Transverse colon (tissue), 4 donors: ENCODE results near the gene FAM83C. TPM values are rescaled to one million over a fixed set of nuclear protein-coding genes. Genes with fewer than 3 reads are reported as not detected.

ENCODE experiments used
- DNase-seq: peaks from one replicate; pipeline ENCODE4 v3.0.0-alpha.2; 2019
- H3K27ac ChIP-seq, 4 donors: fragments of 200-600 bp; sonication (generic); 2 replicates each; pipeline ENCODE4 v1.5.1; 2016 to 2018; ENCODE audit warnings: inconsistent platforms in 4 of 4
- H3K27me3 ChIP-seq: fragments of 200-600 bp; sonication (generic); 2 replicates; pipeline ENCODE4 v1.5.1; 2017; ENCODE audit warnings: inconsistent platforms
- H3K36me3 ChIP-seq, 4 donors: fragments of 200-600 bp; sonication (generic); 2 replicates each; pipeline ENCODE4 v1.5.1; 2017 to 2019; ENCODE audit warnings: inconsistent platforms in 4 of 4
- H3K4me1 ChIP-seq, 4 donors: fragments of 200-600 bp; sonication (generic); 2 replicates each; pipeline ENCODE4 v1.5.1; 2017 to 2020; ENCODE audit warnings: inconsistent platforms in 4 of 4
- H3K4me3 ChIP-seq, 4 donors: fragments of 200-600 bp; sonication (generic); 1 replicate in 1 of 4; 2 replicates in 3 of 4; pipeline versions ENCODE4 v1.5.1 to v1.6.1; 2017 to 2019; ENCODE audit warnings: inconsistent platforms in 4 of 4
- H3K9me3 ChIP-seq, 2 donors: fragments of 200-600 bp; sonication (generic); 2 replicates each; pipeline ENCODE4 v1.5.1; 2017 to 2019; ENCODE audit warnings: inconsistent platforms in 2 of 2
- EP300 ChIP-seq: sonication (generic); formaldehyde crosslinking; IDR thresholded peaks from one replicate; pipeline ENCODE4 v1.6.1; 2017; ENCODE audit warnings: antibody characterized with exemption, low read depth
- POLR2A ChIP-seq: fragments of 450-650 bp; IDR thresholded peaks from one replicate; pipeline ENCODE4 v1.6.1; 2016; ENCODE audit warnings: antibody characterized with exemption, mild to moderate bottlenecking, moderate library complexity
- POLR2AphosphoS5 ChIP-seq, 3 donors: sonication (generic); formaldehyde crosslinking; IDR thresholded peaks; one replicate each; pipeline ENCODE4 v1.6.1; 2016; ENCODE audit warnings: antibody characterized with exemption in 3 of 3
- WGBS, 2 donors: methylation state at CpG; one replicate each; pipeline ENCODE4 v1.1.5; 2018; ENCODE audit warnings: low coverage in 1 of 2; 5-methylcytosine and 5-hydroxymethylcytosine counted together
- in situ Hi-C, 4 donors: fragments of 200-750 bp; cut with MboI; loops; one replicate each; pipeline versions ENCODE4 v1.15.0 to v1.15.1; 2017; ENCODE audit warnings: low sequenced_read_pairs in 3 of 4, low pct_ligation_motif_present in 1 of 4, low pct_unique_long_range_greater_than_20kb in 1 of 4
- intact Hi-C: fragments of 100-400 bp; cut with DNase I; formaldehyde crosslinking; loops from one replicate; pipeline ENCODE4 v1.15.1; 2023; ENCODE audit warnings: low total_unique reads
- total RNA-seq, 4 donors: library from RNA; depleted of rRNA; stranded (reverse); fragments of >200 nt; gene quantifications; one replicate each; pipeline ENCODE4 v1.1.0, GENCODE V29; 2016
- TF ChIP-seq, protein P1 (sequence below), 5 experiments: fragments of 200-600 bp in 3 of 5; fragments of 450-650 bp in 2 of 5; sonication (generic) in 3 of 5; IDR thresholded peaks; 1 replicate in 2 of 5; 2 replicates in 3 of 5; pipeline ENCODE4 v1.5.1; 2016 to 2017; ENCODE audit warnings: antibody characterized with exemption in 5 of 5, inconsistent platforms in 3 of 5, mild to moderate bottlenecking in 2 of 5, moderate library complexity in 1 of 5

FAM83C gene
- total RNA-seq, 4 donors from 2014 or later, result 0.14 TPM; not detected in 3

DNA sequence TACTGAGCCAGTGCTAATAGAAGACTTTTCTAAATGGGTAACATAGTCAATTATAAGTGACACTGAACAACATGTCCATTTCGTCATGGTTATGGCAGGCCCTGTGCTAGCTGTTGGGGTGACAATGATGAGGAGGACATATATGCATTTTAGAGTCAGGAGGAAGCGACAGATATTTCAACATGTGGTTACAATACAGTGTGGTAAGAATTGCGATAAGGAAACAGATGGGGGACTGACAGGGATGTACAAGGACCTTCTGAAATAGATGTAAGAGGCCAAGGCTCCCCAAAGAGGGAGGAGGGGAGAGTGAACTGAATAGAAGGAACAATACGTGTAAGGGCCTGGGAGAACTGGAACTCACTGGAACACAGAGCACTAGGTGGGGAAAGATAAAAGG is 54.1 kb downstream of the FAM83C start:
- in situ Hi-C loops, result no loop called here
- Histone ChIP-seq H3K36me3 (no peaks in the 10 kb centered on the region), H3K27ac (no peak overlapping the region), H3K27me3 (no peaks in the 10 kb centered on the region), H3K9me3 (no peaks in the 10 kb centered on the region), H3K4me1 (no peaks in the 10 kb centered on the region), H3K4me3 (no peak overlapping the region)
- TF ChIP-seq, protein P1, sequence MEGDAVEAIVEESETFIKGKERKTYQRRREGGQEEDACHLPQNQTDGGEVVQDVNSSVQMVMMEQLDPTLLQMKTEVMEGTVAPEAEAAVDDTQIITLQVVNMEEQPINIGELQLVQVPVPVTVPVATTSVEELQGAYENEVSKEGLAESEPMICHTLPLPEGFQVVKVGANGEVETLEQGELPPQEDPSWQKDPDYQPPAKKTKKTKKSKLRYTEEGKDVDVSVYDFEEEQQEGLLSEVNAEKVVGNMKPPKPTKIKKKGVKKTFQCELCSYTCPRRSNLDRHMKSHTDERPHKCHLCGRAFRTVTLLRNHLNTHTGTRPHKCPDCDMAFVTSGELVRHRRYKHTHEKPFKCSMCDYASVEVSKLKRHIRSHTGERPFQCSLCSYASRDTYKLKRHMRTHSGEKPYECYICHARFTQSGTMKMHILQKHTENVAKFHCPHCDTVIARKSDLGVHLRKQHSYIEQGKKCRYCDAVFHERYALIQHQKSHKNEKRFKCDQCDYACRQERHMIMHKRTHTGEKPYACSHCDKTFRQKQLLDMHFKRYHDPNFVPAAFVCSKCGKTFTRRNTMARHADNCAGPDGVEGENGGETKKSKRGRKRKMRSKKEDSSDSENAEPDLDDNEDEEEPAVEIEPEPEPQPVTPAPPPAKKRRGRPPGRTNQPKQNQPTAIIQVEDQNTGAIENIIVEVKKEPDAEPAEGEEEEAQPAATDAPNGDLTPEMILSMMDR (IDR thresholded peaks at IDR 0.05), result no peak
- intact Hi-C loops, result no loop called here
- WGBS, 2 donors, result 82 to 93% methylated on average over 4 of the region's 4 CpGs
- no peak for DNase-seq

- intact Hi-C loops, result no loop called here
- no peaks in the 10 kb centered on the region for H3K9me3 ChIP-seq
- no peak overlapping the region for H3K27ac ChIP-seq
- no peak for DNase-seq
- in situ Hi-C loops, result no loop called here
- no peaks in the 10 kb centered on the region for H3K36me3 ChIP-seq
- TF ChIP-seq POLR2A (no peak), EP300 (no peak), POLR2AphosphoS5 (IDR thresholded peaks at IDR 0.05) (no peak)
- TF ChIP-seq, protein P1 (IDR thresholded peaks at IDR 0.05), result no peak
- H3K4me1 ChIP-seq, result no peaks in the 10 kb centered on the region
- H3K27me3 ChIP-seq, result no peaks in the 10 kb centered on the region
- H3K4me3 ChIP-seq, result no peak overlapping the region
Measured at GRCh38 chr20:35237486-35237885, 54.7 kb downstream of the FAM83C start.

DNA sequence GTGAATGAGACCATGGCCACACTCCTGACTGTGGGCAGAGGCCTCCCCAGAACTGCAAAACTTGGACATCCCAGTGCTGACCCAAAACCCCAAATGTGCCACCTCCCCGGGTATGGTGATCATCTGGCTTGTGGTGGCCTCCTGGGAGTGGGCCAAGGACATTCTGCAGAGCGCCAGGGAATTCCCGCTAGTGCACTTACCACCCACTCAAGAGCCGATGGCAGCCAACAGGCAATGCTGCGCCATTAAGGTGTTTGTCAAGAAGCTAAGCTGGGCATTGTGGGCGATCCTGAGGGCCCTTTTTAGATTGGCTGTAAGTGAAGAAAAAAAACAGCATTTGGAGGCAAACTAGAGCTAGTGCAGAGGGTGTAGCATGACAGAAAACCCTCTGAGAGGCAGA is 56.3 kb downstream of the FAM83C start:
- intact Hi-C loops, result no loop called here
- TF ChIP-seq POLR2A (no peak), POLR2AphosphoS5 (IDR thresholded peaks at IDR 0.05) (no peak), EP300 (no peak)
- TF ChIP-seq, protein P1 (IDR thresholded peaks at IDR 0.05), result no peak
- H3K4me3 ChIP-seq, result no peak overlapping the region
- H3K4me1 ChIP-seq, result no peaks in the 10 kb centered on the region
- H3K36me3 ChIP-seq, result no peaks in the 10 kb centered on the region
- in situ Hi-C loops, result no loop called here
- no peaks in the 10 kb centered on the region for H3K9me3 ChIP-seq
- H3K27me3 ChIP-seq, result no peaks in the 10 kb centered on the region
- H3K27ac ChIP-seq, result no peak overlapping the region
- WGBS, 2 donors, result 94% methylated on average over 6 of the region's 6 CpGs; no CpG with 5 or more reads in 1 of the 2 donors
- no peak for DNase-seq

Other genes starting within 250 kb of the FAM83C start
- 10 to 100 TPM; 57.3 to 85.3 (median 70.1) TPM for gene TRPC4AP, start 199.6 kb downstream of the FAM83C start, total RNA-seq
- 10 to 100 TPM; 23.0 to 55.9 (median 30.4) TPM for gene EDEM2, start 145.1 kb downstream of the FAM83C start, total RNA-seq
- 1 to 10 TPM; 2.4 to 8.6 (median 7.3) TPM for gene PROCR, start 120.4 kb downstream of the FAM83C start, total RNA-seq
- gene MMP24, start 65.7 kb downstream of the FAM83C start, total RNA-seq, result 1 to 10 TPM in 1 of 4 donors, under 1 TPM in 3; 0.32 to 4.5 (median 0.61) TPM
- gene MMP24OS, start 14.3 kb downstream of the FAM83C start, total RNA-seq, result 10 to 100 TPM; 32.4 to 81.1 (median 47.9) TPM
- gene EIF6, start 7.7 kb downstream of the FAM83C start, total RNA-seq, result 100 to 1,000 TPM in 2 of 4 donors, 10 to 100 TPM in 2; 54.9 to 168 (median 100) TPM
- gene UQCC1, start 119.5 kb upstream of the FAM83C start, total RNA-seq, result 10 to 100 TPM; 24.7 to 70.8 (median 44.5) TPM
- 1 to 10 TPM in 1 of 4 donors, under 1 TPM in 2, not detected in 1; 0.32 to 2.2 (median 0.40) TPM for gene GDF5, start 145.8 kb upstream of the FAM83C start, total RNA-seq
- gene CEP250, start 163.2 kb upstream of the FAM83C start, total RNA-seq, result 10 to 100 TPM; 22.8 to 38.6 (median 28.7) TPM
- gene C20orf173, start 237.2 kb upstream of the FAM83C start, total RNA-seq, result not detected
- gene ERGIC3, start 249.7 kb upstream of the FAM83C start, total RNA-seq, result 100 to 1,000 TPM; 115 to 398 (median 237) TPM